Tibial nerve (tissue), 4 donors: Measurements from ENCODE around the gene MOAP1.
A peak's percentile ranks its signal among the peaks of the same experiment; 100 is the strongest.

ENCODE experiments used
- EP300 ChIP-seq, 2 donors: sonication (generic); formaldehyde crosslinking; IDR thresholded peaks; one replicate each; pipeline ENCODE4 v1.6.1; 2017; ENCODE audit warnings: antibody characterized with exemption in 2 of 2, mild to moderate bottlenecking in 1 of 2
- POLR2A ChIP-seq, 2 donors: fragments of 450-650 bp; IDR thresholded peaks; one replicate each; pipeline ENCODE4 v1.6.1; 2017; ENCODE audit warnings: antibody characterized with exemption in 2 of 2, mild to moderate bottlenecking in 2 of 2, moderate library complexity in 2 of 2
- TF ChIP-seq, protein P1 (sequence below), 5 experiments: fragments of 200-600 bp in 3 of 5; fragments of 450-650 bp in 2 of 5; sonication (generic) in 3 of 5; IDR thresholded peaks; one replicate each; pipeline ENCODE4 v1.5.1; 2016 to 2019; ENCODE audit warnings: antibody characterized with exemption in 5 of 5, mild to moderate bottlenecking in 3 of 5, moderate library complexity in 2 of 5

DNA sequence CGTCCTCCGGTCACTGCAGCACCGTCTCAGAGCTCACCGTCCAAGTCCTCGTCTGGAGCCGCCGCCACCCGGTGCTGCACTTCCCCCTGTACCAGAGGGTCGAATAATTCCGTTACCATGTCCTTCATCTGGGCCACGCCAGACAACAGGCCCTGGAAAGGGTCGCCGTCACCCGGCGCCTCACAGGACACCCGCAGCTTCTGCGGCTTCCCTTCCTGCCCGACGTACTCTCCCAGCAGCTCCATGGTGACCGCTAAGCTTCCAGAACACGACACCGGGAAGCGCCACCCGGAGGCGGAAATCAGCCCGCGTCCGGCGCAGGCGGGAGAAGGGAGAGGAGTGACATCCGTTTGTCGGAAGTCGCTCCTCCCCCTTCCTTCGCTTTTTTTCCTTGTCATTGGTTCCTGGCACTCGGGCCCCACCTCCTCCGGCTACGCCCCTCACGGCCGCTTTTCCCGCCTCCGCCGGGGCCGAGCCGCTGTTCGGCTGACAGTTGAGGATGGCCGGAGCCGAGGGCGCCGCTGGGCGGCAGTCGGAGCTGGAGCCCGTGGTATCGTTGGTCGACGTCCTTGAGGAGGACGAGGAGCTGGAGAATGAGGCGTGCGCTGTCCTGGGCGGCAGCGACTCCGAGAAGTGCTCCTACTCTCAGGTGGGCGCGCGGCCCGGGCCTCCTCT is 22.2 kb upstream of the MOAP1 start, which contains the start of the genes GON7 and UBR7:
- TF ChIP-seq, protein P1, sequence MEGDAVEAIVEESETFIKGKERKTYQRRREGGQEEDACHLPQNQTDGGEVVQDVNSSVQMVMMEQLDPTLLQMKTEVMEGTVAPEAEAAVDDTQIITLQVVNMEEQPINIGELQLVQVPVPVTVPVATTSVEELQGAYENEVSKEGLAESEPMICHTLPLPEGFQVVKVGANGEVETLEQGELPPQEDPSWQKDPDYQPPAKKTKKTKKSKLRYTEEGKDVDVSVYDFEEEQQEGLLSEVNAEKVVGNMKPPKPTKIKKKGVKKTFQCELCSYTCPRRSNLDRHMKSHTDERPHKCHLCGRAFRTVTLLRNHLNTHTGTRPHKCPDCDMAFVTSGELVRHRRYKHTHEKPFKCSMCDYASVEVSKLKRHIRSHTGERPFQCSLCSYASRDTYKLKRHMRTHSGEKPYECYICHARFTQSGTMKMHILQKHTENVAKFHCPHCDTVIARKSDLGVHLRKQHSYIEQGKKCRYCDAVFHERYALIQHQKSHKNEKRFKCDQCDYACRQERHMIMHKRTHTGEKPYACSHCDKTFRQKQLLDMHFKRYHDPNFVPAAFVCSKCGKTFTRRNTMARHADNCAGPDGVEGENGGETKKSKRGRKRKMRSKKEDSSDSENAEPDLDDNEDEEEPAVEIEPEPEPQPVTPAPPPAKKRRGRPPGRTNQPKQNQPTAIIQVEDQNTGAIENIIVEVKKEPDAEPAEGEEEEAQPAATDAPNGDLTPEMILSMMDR (IDR thresholded peaks at IDR 0.05): peak; percentile 21 to 60 (median 51)
- TF ChIP-seq POLR2A (IDR thresholded peaks at IDR 0.05): peak; percentile 14 to 75
- peak; percentile 90 for TF ChIP-seq EP300 (IDR thresholded peaks at IDR 0.05)
